SK-N-SH treated with all-trans-retinoic acid at 6 μM for 48 hours (cell line): ENCODE results near the gene TRIM45.
"Not testable (repeated sequence)": the region's sequence is repeated elsewhere in the genome, so short reads cannot be mapped to it uniquely, and the experiment has no call there.

ENCODE experiments used
- ATAC-seq: fragments of 200-7000 bp; cut with Tn5 transposase; 3 replicates; pipeline ENCODE4 v1.9.1; 2020; ENCODE audit warnings: mild to moderate bottlenecking, moderate library complexity
- ARNTL ChIP-seq: fragments of 450-650 bp; formaldehyde crosslinking; IDR thresholded peaks from 2 replicates; pipeline ENCODE4 v1.5.0; 2020; ENCODE audit warnings: low read depth, mild to moderate bottlenecking, moderate library complexity, borderline replicate concordance
- BACH2 ChIP-seq: fragments of 250-450 bp; sonication (Bioruptor Pico); IDR thresholded peaks from 2 replicates; pipeline ENCODE4 v1.9.0; 2021; ENCODE audit warnings: mild to moderate bottlenecking, borderline replicate concordance
- CREB5 ChIP-seq: fragments of 250-450 bp; sonication (Bioruptor Pico); IDR thresholded peaks from 2 replicates; pipeline ENCODE4 v1.5.1; 2020; ENCODE audit warnings: low read depth, mild to moderate bottlenecking, moderate library complexity
- CSDC2 ChIP-seq: fragments of 250-450 bp; sonication (Bioruptor Pico); IDR thresholded peaks from 2 replicates; pipeline ENCODE4 v1.5.0; 2020; ENCODE audit warnings: mild to moderate bottlenecking, moderate library complexity
- CSRNP3 ChIP-seq: fragments of 250-450 bp; sonication (Bioruptor Pico); IDR thresholded peaks from 2 replicates; pipeline ENCODE4 v1.5.1; 2021; ENCODE audit warnings: mild to moderate bottlenecking, moderate library complexity
- ESRRG ChIP-seq: fragments of 250-450 bp; sonication (Bioruptor Pico); IDR thresholded peaks from 2 replicates; pipeline ENCODE4 v1.6.1; 2021; ENCODE audit warnings: mild to moderate bottlenecking
- GLIS3 ChIP-seq: fragments of 250-450 bp; sonication (Bioruptor Pico); IDR thresholded peaks from 2 replicates; pipeline ENCODE4 v1.5.0; 2020; ENCODE audit warnings: mild to moderate bottlenecking, moderate library complexity
- ISL1 ChIP-seq: fragments of 250-450 bp; sonication (Bioruptor Pico); IDR thresholded peaks from 2 replicates; pipeline ENCODE4 v2.1.2; 2022; ENCODE audit warnings: mild to moderate bottlenecking, moderate library complexity
- OSR1 ChIP-seq: fragments of 250-450 bp; sonication (Bioruptor Pico); IDR thresholded peaks from 2 replicates; pipeline ENCODE4 v1.8.0; 2022; ENCODE audit warnings: moderate library complexity, mild to moderate bottlenecking, inconsistent platforms
- PATZ1 ChIP-seq: fragments of 250-450 bp; sonication (Bioruptor Pico); IDR thresholded peaks from 2 replicates; pipeline ENCODE4 v1.8.0; 2020; ENCODE audit warnings: mild to moderate bottlenecking, moderate library complexity, borderline replicate concordance
- PPARA ChIP-seq: fragments of 250-450 bp; sonication (Bioruptor Pico); IDR thresholded peaks from 2 replicates; pipeline ENCODE4 v1.5.0; 2020; ENCODE audit warnings: mild to moderate bottlenecking, borderline replicate concordance
- RARB ChIP-seq: fragments of 250-450 bp; sonication (Bioruptor Pico); IDR thresholded peaks from 2 replicates; pipeline ENCODE4 v1.8.0; 2021; ENCODE audit warnings: mild to moderate bottlenecking, moderate library complexity
- SNAI2 ChIP-seq: fragments of 250-450 bp; sonication (Bioruptor Pico); IDR thresholded peaks from 2 replicates; pipeline ENCODE4 v1.5.0; 2020; ENCODE audit warnings: mild to moderate bottlenecking, moderate library complexity
- TCF4 ChIP-seq: fragments of 250-450 bp; sonication (Bioruptor Pico); IDR thresholded peaks from 2 replicates; pipeline ENCODE4 v1.8.0; 2021; ENCODE audit warnings: mild to moderate bottlenecking, moderate library complexity, borderline replicate concordance
- TOX ChIP-seq: fragments of 250-450 bp; sonication (Bioruptor Pico); IDR thresholded peaks from 2 replicates; pipeline ENCODE4 v1.8.0; 2021; ENCODE audit warnings: mild to moderate bottlenecking, moderate library complexity, borderline replicate concordance
- ZC3H10 ChIP-seq: fragments of 250-450 bp; sonication (Bioruptor Pico); IDR thresholded peaks from 2 replicates; pipeline ENCODE4 v1.5.1; 2021; ENCODE audit warnings: mild to moderate bottlenecking, moderate library complexity
- ZFP3 ChIP-seq: fragments of 250-450 bp; sonication (Bioruptor Pico); IDR thresholded peaks from 2 replicates; pipeline ENCODE4 v1.5.0; 2020; ENCODE audit warnings: mild to moderate bottlenecking, moderate library complexity
- ZFP30 ChIP-seq: fragments of 450-650 bp; formaldehyde crosslinking; IDR thresholded peaks from 2 replicates; pipeline ENCODE4 v1.5.0; 2022; ENCODE audit warnings: mild to moderate bottlenecking, moderate library complexity
- ZNF565 ChIP-seq: fragments of 450-650 bp; formaldehyde crosslinking; conservative IDR thresholded peaks from 2 replicates; pipeline ENCODE4 v1.5.0; 2020; ENCODE audit warnings: low read depth, mild to moderate bottlenecking, moderate library complexity
- ZNF70 ChIP-seq: fragments of 450-650 bp; formaldehyde crosslinking; IDR thresholded peaks from 2 replicates; pipeline ENCODE4 v1.5.0; 2020; ENCODE audit warnings: mild to moderate bottlenecking, moderate library complexity
- ZNF8 ChIP-seq: fragments of 450-650 bp; formaldehyde crosslinking; IDR thresholded peaks from 2 replicates; pipeline ENCODE4 v1.5.0; 2020; ENCODE audit warnings: mild to moderate bottlenecking, moderate library complexity
- TF ChIP-seq, protein P1 (sequence below): fragments of 250-450 bp; sonication (Bioruptor Pico); IDR thresholded peaks from 2 replicates; pipeline ENCODE4 v1.5.0; 2020; ENCODE audit warnings: mild to moderate bottlenecking, moderate library complexity
- TF ChIP-seq, protein P2 (sequence below): fragments of 250-450 bp; sonication (Bioruptor Pico); IDR thresholded peaks from 2 replicates; pipeline ENCODE4 v1.8.0; 2021; ENCODE audit warnings: low read depth, mild to moderate bottlenecking, moderate library complexity, borderline replicate concordance

TRIM45 gene

GRCh38 chr1:117105722-117106121 lies 15.8 kb downstream of the TRIM45 start:
- no peak for TF ChIP-seq RARB (CRISPR knock-in tag)
- no peak for TF ChIP-seq ESRRG (CRISPR knock-in tag)
- no peak for TF ChIP-seq CREB5
- no peak for ATAC-seq

GRCh38 chr1:117104986-117105385 lies 16.6 kb downstream of the TRIM45 start:
- TF ChIP-seq ESRRG (CRISPR knock-in tag) (no peak), TCF4 (CRISPR knock-in tag) (no peak), TOX (no peak), CSDC2 (no peak), SNAI2 (CRISPR knock-in tag) (no peak), CSRNP3 (no peak), ARNTL (CRISPR knock-in tag) (no peak), ZFP3 (CRISPR knock-in tag) (no peak), ZC3H10 (CRISPR knock-in tag) (no peak), OSR1 (CRISPR knock-in tag) (no peak), ISL1 (CRISPR knock-in tag) (no peak), ZFP30 (CRISPR knock-in tag) (no peak), ZNF8 (CRISPR knock-in tag) (no peak), RARB (CRISPR knock-in tag) (no peak), GLIS3 (CRISPR knock-in tag) (no peak), ZNF565 (no peak), ZNF70 (CRISPR knock-in tag) (no peak), BACH2 (CRISPR knock-in tag) (no peak)
- TF ChIP-seq, protein P1, sequence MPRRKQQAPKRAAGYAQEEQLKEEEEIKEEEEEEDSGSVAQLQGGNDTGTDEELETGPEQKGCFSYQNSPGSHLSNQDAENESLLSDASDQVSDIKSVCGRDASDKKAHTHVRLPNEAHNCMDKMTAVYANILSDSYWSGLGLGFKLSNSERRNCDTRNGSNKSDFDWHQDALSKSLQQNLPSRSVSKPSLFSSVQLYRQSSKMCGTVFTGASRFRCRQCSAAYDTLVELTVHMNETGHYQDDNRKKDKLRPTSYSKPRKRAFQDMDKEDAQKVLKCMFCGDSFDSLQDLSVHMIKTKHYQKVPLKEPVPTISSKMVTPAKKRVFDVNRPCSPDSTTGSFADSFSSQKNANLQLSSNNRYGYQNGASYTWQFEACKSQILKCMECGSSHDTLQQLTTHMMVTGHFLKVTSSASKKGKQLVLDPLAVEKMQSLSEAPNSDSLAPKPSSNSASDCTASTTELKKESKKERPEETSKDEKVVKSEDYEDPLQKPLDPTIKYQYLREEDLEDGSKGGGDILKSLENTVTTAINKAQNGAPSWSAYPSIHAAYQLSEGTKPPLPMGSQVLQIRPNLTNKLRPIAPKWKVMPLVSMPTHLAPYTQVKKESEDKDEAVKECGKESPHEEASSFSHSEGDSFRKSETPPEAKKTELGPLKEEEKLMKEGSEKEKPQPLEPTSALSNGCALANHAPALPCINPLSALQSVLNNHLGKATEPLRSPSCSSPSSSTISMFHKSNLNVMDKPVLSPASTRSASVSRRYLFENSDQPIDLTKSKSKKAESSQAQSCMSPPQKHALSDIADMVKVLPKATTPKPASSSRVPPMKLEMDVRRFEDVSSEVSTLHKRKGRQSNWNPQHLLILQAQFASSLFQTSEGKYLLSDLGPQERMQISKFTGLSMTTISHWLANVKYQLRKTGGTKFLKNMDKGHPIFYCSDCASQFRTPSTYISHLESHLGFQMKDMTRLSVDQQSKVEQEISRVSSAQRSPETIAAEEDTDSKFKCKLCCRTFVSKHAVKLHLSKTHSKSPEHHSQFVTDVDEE (CRISPR knock-in tag): no peak
- TF ChIP-seq, protein P2, sequence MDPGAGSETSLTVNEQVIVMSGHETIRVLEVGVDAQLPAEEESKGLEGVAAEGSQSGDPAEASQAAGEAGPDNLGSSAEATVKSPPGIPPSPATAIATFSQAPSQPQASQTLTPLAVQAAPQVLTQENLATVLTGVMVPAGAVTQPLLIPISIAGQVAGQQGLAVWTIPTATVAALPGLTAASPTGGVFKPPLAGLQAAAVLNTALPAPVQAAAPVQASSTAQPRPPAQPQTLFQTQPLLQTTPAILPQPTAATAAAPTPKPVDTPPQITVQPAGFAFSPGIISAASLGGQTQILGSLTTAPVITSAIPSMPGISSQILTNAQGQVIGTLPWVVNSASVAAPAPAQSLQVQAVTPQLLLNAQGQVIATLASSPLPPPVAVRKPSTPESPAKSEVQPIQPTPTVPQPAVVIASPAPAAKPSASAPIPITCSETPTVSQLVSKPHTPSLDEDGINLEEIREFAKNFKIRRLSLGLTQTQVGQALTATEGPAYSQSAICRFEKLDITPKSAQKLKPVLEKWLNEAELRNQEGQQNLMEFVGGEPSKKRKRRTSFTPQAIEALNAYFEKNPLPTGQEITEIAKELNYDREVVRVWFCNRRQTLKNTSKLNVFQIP: no peak
- ATAC-seq: no peak

- ATAC-seq: not testable (repeated sequence)
Measured at GRCh38 chr1:117101858-117102257, 19.7 kb downstream of the TRIM45 start.

- TF ChIP-seq TOX: no peak
- TF ChIP-seq ESRRG (CRISPR knock-in tag): no peak
- no peak for TF ChIP-seq OSR1 (CRISPR knock-in tag)
- TF ChIP-seq, protein P1 (CRISPR knock-in tag): no peak
- TF ChIP-seq GLIS3 (CRISPR knock-in tag): no peak
- no peak for TF ChIP-seq ZFP30 (CRISPR knock-in tag)
- TF ChIP-seq PATZ1 (CRISPR knock-in tag): no peak
- no peak for TF ChIP-seq CSDC2
- TF ChIP-seq BACH2 (CRISPR knock-in tag): no peak
- no peak for TF ChIP-seq CSRNP3
- no peak for TF ChIP-seq ZNF70 (CRISPR knock-in tag)
- no peak for TF ChIP-seq ZFP3 (CRISPR knock-in tag)
- TF ChIP-seq PPARA (CRISPR knock-in tag): no peak
- TF ChIP-seq RARB (CRISPR knock-in tag): no peak
- no peak for ATAC-seq
Measured at GRCh38 chr1:117101334-117101733, 20.2 kb downstream of the TRIM45 start.
